GM23248 (cell line): ENCODE results near the gene USP12.
"Not testable (repeated sequence)": the region's sequence is repeated elsewhere in the genome, so short reads cannot be mapped to it uniquely, and the experiment has no call there.

Experiments used
- EZH2 ChIP-seq: fragments of 200-600 bp; sonication (generic); IDR thresholded peaks from 2 replicates; pipeline ENCODE4 v1.6.1; 2018; ENCODE audit warnings: antibody characterized with exemption, mild to moderate bottlenecking; ENCODE audit not compliant: insufficient read depth, poor library complexity, severe bottlenecking
- EZH2phosphoT487 ChIP-seq: fragments of 200-600 bp; sonication (generic); IDR thresholded peaks from 2 replicates; pipeline ENCODE4 v1.6.1; 2018; ENCODE audit warnings: antibody characterized with exemption, moderate library complexity, mild to moderate bottlenecking, low read depth; ENCODE audit not compliant: insufficient read depth

DNA sequence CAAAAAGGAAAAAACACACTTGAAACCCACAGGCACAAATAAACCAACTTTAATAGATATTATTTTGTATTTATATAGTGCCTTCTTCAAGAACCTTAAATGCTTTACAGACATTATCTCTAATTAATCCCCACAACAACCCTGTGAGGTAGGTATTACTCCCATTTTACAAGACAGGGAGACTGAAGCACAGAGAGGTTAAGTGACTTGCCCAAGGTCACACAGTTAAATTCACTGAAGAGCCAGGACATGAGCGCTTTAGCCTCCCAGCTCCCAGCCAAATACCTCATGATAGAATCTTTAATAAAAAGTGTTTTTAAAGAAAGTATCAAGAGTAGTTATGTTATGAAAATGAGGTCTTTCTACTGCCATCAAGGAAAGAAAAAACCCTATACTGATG, 105.5 kb downstream of the USP12 start:
- TF ChIP-seq EZH2, EZH2phosphoT487: not testable (repeated sequence)
